ENCODE measurements around the gene ZNF799.

- TF ChIP-seq CTCF (IDR thresholded peaks at IDR 0.05; ENCODE audit: poor library complexity): no peak
- no peak for TF ChIP-seq EZH2 (IDR thresholded peaks at IDR 0.05; ENCODE audit: borderline replicate concordance)
Observed at GRCh38 chr19:12374026-12374425, 27.0 kb downstream of the ZNF799 start.
